Measurements from ENCODE around the gene BID.

DNA sequence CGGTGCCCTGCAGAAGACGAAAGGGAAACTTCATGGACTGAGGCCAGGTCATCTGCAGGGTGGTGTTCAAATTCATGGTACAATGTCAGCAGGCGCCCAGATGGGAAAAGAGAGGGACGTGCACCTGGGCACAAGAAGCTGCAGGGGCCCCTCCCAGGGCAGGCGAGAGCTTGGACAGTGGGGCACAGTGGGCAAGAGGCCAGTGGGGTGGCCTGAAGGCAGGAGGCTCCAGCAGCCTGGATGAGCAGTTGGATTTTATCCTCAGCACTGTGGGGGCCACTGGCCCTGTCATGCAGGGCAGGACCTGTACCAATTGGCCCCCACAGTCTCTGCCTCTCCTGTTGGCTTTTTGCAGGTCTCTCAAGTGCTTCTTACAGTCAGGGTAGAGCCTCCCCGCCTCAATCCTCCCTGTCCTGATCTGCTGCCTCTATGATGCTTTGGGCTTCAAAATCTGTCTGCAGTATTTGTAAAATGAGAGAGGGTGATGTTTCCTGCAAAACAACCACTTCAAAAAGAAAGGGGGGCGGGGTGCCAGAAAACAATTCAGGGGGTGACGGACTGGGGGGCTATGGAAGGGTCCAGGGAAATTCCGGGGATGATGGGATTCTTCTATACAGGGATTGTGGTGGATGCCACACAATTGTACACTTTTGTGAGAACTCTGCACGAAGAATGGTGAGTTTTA lies 1.7 kb upstream of the BID start:
- TF ChIP-seq, protein P1, sequence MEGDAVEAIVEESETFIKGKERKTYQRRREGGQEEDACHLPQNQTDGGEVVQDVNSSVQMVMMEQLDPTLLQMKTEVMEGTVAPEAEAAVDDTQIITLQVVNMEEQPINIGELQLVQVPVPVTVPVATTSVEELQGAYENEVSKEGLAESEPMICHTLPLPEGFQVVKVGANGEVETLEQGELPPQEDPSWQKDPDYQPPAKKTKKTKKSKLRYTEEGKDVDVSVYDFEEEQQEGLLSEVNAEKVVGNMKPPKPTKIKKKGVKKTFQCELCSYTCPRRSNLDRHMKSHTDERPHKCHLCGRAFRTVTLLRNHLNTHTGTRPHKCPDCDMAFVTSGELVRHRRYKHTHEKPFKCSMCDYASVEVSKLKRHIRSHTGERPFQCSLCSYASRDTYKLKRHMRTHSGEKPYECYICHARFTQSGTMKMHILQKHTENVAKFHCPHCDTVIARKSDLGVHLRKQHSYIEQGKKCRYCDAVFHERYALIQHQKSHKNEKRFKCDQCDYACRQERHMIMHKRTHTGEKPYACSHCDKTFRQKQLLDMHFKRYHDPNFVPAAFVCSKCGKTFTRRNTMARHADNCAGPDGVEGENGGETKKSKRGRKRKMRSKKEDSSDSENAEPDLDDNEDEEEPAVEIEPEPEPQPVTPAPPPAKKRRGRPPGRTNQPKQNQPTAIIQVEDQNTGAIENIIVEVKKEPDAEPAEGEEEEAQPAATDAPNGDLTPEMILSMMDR (IDR thresholded peaks at IDR 0.05): no peak
- no peak for TF ChIP-seq POLR2A (IDR thresholded peaks at IDR 0.05)
